ENCODE results near the gene PASK.

GRCh38 chr2:241153616-241154015 is 4.3 kb upstream of the PASK start:
- TF ChIP-seq, protein P1, sequence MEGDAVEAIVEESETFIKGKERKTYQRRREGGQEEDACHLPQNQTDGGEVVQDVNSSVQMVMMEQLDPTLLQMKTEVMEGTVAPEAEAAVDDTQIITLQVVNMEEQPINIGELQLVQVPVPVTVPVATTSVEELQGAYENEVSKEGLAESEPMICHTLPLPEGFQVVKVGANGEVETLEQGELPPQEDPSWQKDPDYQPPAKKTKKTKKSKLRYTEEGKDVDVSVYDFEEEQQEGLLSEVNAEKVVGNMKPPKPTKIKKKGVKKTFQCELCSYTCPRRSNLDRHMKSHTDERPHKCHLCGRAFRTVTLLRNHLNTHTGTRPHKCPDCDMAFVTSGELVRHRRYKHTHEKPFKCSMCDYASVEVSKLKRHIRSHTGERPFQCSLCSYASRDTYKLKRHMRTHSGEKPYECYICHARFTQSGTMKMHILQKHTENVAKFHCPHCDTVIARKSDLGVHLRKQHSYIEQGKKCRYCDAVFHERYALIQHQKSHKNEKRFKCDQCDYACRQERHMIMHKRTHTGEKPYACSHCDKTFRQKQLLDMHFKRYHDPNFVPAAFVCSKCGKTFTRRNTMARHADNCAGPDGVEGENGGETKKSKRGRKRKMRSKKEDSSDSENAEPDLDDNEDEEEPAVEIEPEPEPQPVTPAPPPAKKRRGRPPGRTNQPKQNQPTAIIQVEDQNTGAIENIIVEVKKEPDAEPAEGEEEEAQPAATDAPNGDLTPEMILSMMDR (IDR thresholded peaks at IDR 0.05) = no peak
- TF ChIP-seq FOXK1 (CRISPR knock-in tag; IDR thresholded peaks at IDR 0.05) (no peak), TEAD1 (CRISPR knock-in tag; IDR thresholded peaks at IDR 0.05) (no peak)
